HCT116 (cell line): Measurements from ENCODE around the gene SPRED2. TPM values are rescaled to one million over a fixed set of nuclear protein-coding genes. Genes with fewer than 3 reads are reported as not detected.

ENCODE experiments used
- ATAC-seq: fragments of 200-7000 bp; cut with Tn5 transposase; 2 replicates; pipeline ENCODE4 v1.9.1; 2020; ENCODE audit warnings: mild to moderate bottlenecking, moderate library complexity
- BruUV-seq: library from RNA; stranded (reverse); fragments of 400-500 nt; replicated peaks from 2 replicates; lab custom pipeline; 2021; lab: Mats Ljungman, UMichigan
- CTCF ChIA-PET: fragments of 300-600 bp; sonication (Branson Sonifier 250); formaldehyde crosslinking; loops from one replicate; lab custom pipeline; 2021; ENCODE audit warnings: antibody characterized with exemption; lab: Charles Lee
- POLR2A ChIA-PET: fragments of 300-600, 350-600 bp; sonication (Branson Sonifier 250); formaldehyde crosslinking; loops from one replicate; lab custom pipeline; 2021; ENCODE audit warnings: antibody characterized with exemption; lab: Charles Lee
- RAD21 ChIA-PET, 2 experiments: fragments of 300-600 bp; sonication (Branson Sonifier 250); formaldehyde crosslinking; loops; one replicate each; lab custom pipeline; 2023; ENCODE audit warnings: low total read pairs in 2 of 2; ENCODE audit not compliant: uncharacterized antibody in 2 of 2, unreplicated experiment in 2 of 2, low non-redundant PET in 1 of 2; lab: Charles Lee
- DNase-seq: peaks from one replicate; pipeline ENCODE4 v3.0.0-alpha.2; 2010; ENCODE audit warnings: low read depth, low spot score
- H2AFZ ChIP-seq: fragments of 200-600 bp; shearing (Covaris generic), sonication (generic); 2 replicates; pipeline ENCODE4 v1.6.1; 2017; ENCODE audit warnings: low read depth, mixed run types, mixed read lengths, antibody characterized with exemption, low read length; ENCODE audit not compliant: poor library complexity, severe bottlenecking
- H3K27ac ChIP-seq: 2 replicates; pipeline ENCODE4 v1.5.1; 2012; ENCODE audit warnings: low read depth, low read length
- H3K27me3 ChIP-seq: fragments of 200-600 bp; sonication (generic); 2 replicates; pipeline ENCODE4 v1.6.1; 2016; ENCODE audit warnings: mixed run types, low read length, mixed read lengths; ENCODE audit not compliant: insufficient read depth
- H3K36me3 ChIP-seq, 2 experiments: fragments of 200-500 bp in 1 of 2; fragments of 200-600 bp in 1 of 2; sonication (Bioruptor generic) in 1 of 2; sonication (generic) in 1 of 2; 2 replicates each; pipeline versions ENCODE4 v1.5.1 to v1.6.1; 2014 to 2016; ENCODE audit warnings: low read length in 2 of 2, inconsistent platforms in 1 of 2, mixed read lengths in 1 of 2, mixed run types in 1 of 2; ENCODE audit not compliant: insufficient read depth in 2 of 2, control insufficient read depth in 1 of 2
- H3K4me1 ChIP-seq, 2 experiments: fragments of 200-600 bp in 1 of 2; sonication (generic) in 1 of 2; 2 replicates each; pipeline versions ENCODE4 v1.5.1 to v1.6.1; 2012 to 2017; ENCODE audit warnings: low read length in 2 of 2, inconsistent platforms in 1 of 2, mild to moderate bottlenecking in 1 of 2, mixed read lengths in 1 of 2, mixed run types in 1 of 2, moderate library complexity in 1 of 2; ENCODE audit not compliant: insufficient read depth in 2 of 2, control insufficient read depth in 1 of 2
- H3K4me2 ChIP-seq: fragments of 200-600 bp; sonication (generic); 2 replicates; pipeline ENCODE4 v1.6.1; 2017; ENCODE audit warnings: mixed run types, low read length, mixed read lengths
- H3K4me3 ChIP-seq, 2 experiments: fragments of 200-600 bp in 1 of 2; sonication (generic) in 1 of 2; replicated peaks in 1 of 2; 2 replicates each; pipeline ENCODE4 v1.5.1; 2011 to 2016; ENCODE audit warnings: low read length in 2 of 2, control low read depth in 1 of 2, low read depth in 1 of 2, mild to moderate bottlenecking in 1 of 2, mixed read lengths in 1 of 2, mixed run types in 1 of 2
- H3K79me2 ChIP-seq: fragments of 200-600 bp; sonication (generic); 2 replicates; pipeline ENCODE4 v1.6.1; 2017; ENCODE audit warnings: mild to moderate bottlenecking, mixed run types, low read length, moderate library complexity, mixed read lengths; ENCODE audit not compliant: insufficient read depth
- H3K9ac ChIP-seq: fragments of 200-600 bp; sonication (generic); 2 replicates; pipeline ENCODE4 v1.6.1; 2016; ENCODE audit warnings: low read length, mixed read lengths
- H3K9me2 ChIP-seq: fragments of 200-600 bp; sonication (generic), shearing (Covaris generic); 2 replicates; pipeline ENCODE4 v1.6.1; 2017; ENCODE audit warnings: mixed run types, mild to moderate bottlenecking, moderate library complexity; ENCODE audit not compliant: insufficient read depth
- H3K9me3 ChIP-seq, 2 experiments: fragments of 200-500 bp in 1 of 2; fragments of 200-600 bp in 1 of 2; sonication (Bioruptor generic) in 1 of 2; sonication (generic) in 1 of 2; 2 replicates each; pipeline ENCODE4 v1.6.1; 2014 to 2017; ENCODE audit warnings: low read length in 2 of 2, mixed read lengths in 2 of 2, inconsistent platforms in 1 of 2, low read depth in 1 of 2, mild to moderate bottlenecking in 1 of 2, mixed run types in 1 of 2, moderate library complexity in 1 of 2; ENCODE audit not compliant: control insufficient read depth in 1 of 2, insufficient read depth in 1 of 2
- H4K20me1 ChIP-seq: fragments of 200-600 bp; sonication (generic), shearing (Covaris generic); 2 replicates; pipeline ENCODE4 v1.6.1; 2017; ENCODE audit warnings: mixed run types, mild to moderate bottlenecking, moderate library complexity; ENCODE audit not compliant: insufficient read depth
- CEBPB ChIP-seq: IDR thresholded peaks from 2 replicates; pipeline ENCODE4 v1.6.1; 2012; ENCODE audit warnings: low read depth
- CTCF ChIP-seq, 3 experiments: fragments of 200-600 bp in 1 of 3; sonication (generic) in 1 of 3; IDR thresholded peaks in 2 of 3; conservative IDR thresholded peaks in 1 of 3; 2 replicates each; pipeline ENCODE4 v1.5.1; 2012 to 2017; ENCODE audit warnings: low read depth in 2 of 3, low read length in 2 of 3, antibody characterized with exemption in 1 of 3, borderline replicate concordance in 1 of 3, control low read depth in 1 of 3, mild to moderate bottlenecking in 1 of 3, mixed read lengths in 1 of 3, mixed run types in 1 of 3, moderate library complexity in 1 of 3; ENCODE audit not compliant: insufficient read depth in 1 of 3
- POLR2A ChIP-seq: IDR thresholded peaks from 2 replicates; pipeline ENCODE4 v1.7.0; 2011; ENCODE audit warnings: borderline replicate concordance; ENCODE audit not compliant: insufficient read depth, insufficient read length; ENCODE audit errors: extremely low read depth
- ZBTB33 ChIP-seq: IDR thresholded peaks from 2 replicates; pipeline ENCODE4 v1.6.1; 2011; ENCODE audit warnings: mild to moderate bottlenecking, low read length, moderate library complexity; ENCODE audit not compliant: insufficient replicate concordance; ENCODE audit errors: extremely low read depth
- ZNF274 ChIP-seq: fragments of 200-500 bp; sonication (Bioruptor generic); IDR thresholded peaks from 2 replicates; pipeline ENCODE4 v1.6.1; 2014; ENCODE audit warnings: mild to moderate bottlenecking, low read depth, low read length, inconsistent platforms
- intact Hi-C: fragments of 100-400 bp; cut with micrococcal nuclease; formaldehyde crosslinking; loops from 2 replicates; pipeline ENCODE4 v1.10.0; 2022
- total RNA-seq: library from RNA; stranded (reverse); gene quantifications from one replicate; pipeline ENCODE4 v1.2.1, GENCODE V29; 2021; ENCODE audit not compliant: unreplicated experiment

Gene SPRED2
- total RNA-seq, 1 experiment from 2014 or later = 62.6 TPM

GRCh38 chr2:65349863-65350262, 82.5 kb downstream of the SPRED2 start:
- RAD21 ChIA-PET = no interaction called here
- H3K4me2 ChIP-seq = no peak overlapping the region

GRCh38 chr2:65347913-65348312, 84.5 kb downstream of the SPRED2 start:
- no peaks in the 10 kb centered on the region for H3K36me3 ChIP-seq
- H3K4me2 ChIP-seq = no peak overlapping the region
- ATAC-seq (no peak), DNase-seq (no peak)
- no peak overlapping the region for H3K4me3 ChIP-seq
- no TSS peak for BruUV-seq
- no peaks in the 10 kb centered on the region for H3K9me3 ChIP-seq
- ChIA-PET POLR2A (no interaction called here), RAD21 (no interaction called here)
- H3K9me2 ChIP-seq = no peaks in the 10 kb centered on the region
- peaks cover 85% of the 10 kb centered on the region for H3K79me2 ChIP-seq
- no peak overlapping the region for H3K9ac ChIP-seq
- peaks cover 23 to 30% of the 10 kb centered on the region in 2 experiments; a peak in 3 of 4 replicates for H3K4me1 ChIP-seq
- H2AFZ ChIP-seq = no peak overlapping the region
- no peaks in the 10 kb centered on the region for H4K20me1 ChIP-seq
- intact Hi-C loops = no loop called here
- TF ChIP-seq POLR2A (no peak), ZBTB33 (no peak), ZNF274 (no peak), CTCF (IDR thresholded peaks at IDR 0.05 in 2 of 3, conservative IDR thresholded peaks at IDR 0.05 in 1 of 3; ENCODE audit: borderline replicate concordance in 1 of 3, insufficient read depth in 1 of 3, low read depth in 2 of 3, low read length in 2 of 3) (no peak)
- TF ChIP-seq, all 23 proteins: peak for 0
- Histone ChIP-seq H3K27ac (no peak overlapping the region), H3K27me3 (no peaks in the 10 kb centered on the region)
- CTCF ChIA-PET = no interaction called here

More at GRCh38 chr2:65349863-65350262, 82.5 kb downstream of the SPRED2 start:
- Histone ChIP-seq H3K36me3 (no peaks in the 10 kb centered on the region), H3K79me2 (peaks cover 93% of the 10 kb centered on the region), H3K27ac (no peak overlapping the region), H3K4me3 (no peak overlapping the region), H3K27me3 (no peaks in the 10 kb centered on the region), H3K9me2 (no peaks in the 10 kb centered on the region), H3K4me1 (peaks cover 25 to 41% of the 10 kb centered on the region in 2 experiments; a peak in 3 of 4 replicates), H3K9ac (no peak overlapping the region), H3K9me3 (no peaks in the 10 kb centered on the region), H2AFZ (no peak overlapping the region), H4K20me1 (no peaks in the 10 kb centered on the region)
- POLR2A ChIA-PET = no interaction called here
- CTCF ChIA-PET = no interaction called here
- intact Hi-C loops = loop anchor here (5.0 kb wide), 1 partner anchor 83 kb away; no protein-coding TSS in a partner anchor
- no peak for DNase-seq
- TF ChIP-seq CEBPB = no peak
- BruUV-seq = no TSS peak
- ATAC-seq = no peak
